Peyer's patch (tissue), 4 donors: Measurements from ENCODE around the gene NMT1. TPM values are rescaled to one million over a fixed set of nuclear protein-coding genes. Genes with fewer than 3 reads are reported as not detected.

ENCODE experiments used
- DNase-seq, 3 donors: peaks; one replicate each; pipeline ENCODE4 v3.0.0-alpha.2; 2017 to 2019
- H3K27ac ChIP-seq, 4 donors: fragments of 200-600 bp; sonication (generic); one replicate each; pipeline ENCODE4 v1.5.1; 2016 to 2019
- H3K27me3 ChIP-seq, 2 donors: fragments of 200-600 bp; sonication (generic); one replicate each; pipeline ENCODE4 v1.5.1; 2019
- H3K36me3 ChIP-seq, 3 donors: fragments of 200-600 bp; sonication (generic); one replicate each; pipeline ENCODE4 v1.5.1; 2016 to 2019
- H3K4me1 ChIP-seq, 4 donors: fragments of 200-600 bp; sonication (generic); one replicate each; pipeline ENCODE4 v1.5.1; 2016 to 2019
- H3K4me3 ChIP-seq, 4 donors: fragments of 200-600 bp; sonication (generic); 1 replicate in 3 of 4; 2 replicates in 1 of 4; pipeline ENCODE4 v1.5.1; 2016 to 2019; ENCODE audit warnings: mild to moderate bottlenecking in 1 of 4
- H3K9me3 ChIP-seq, 4 donors: fragments of 200-600 bp; sonication (generic); one replicate each; pipeline ENCODE4 v1.5.1; 2016 to 2019; ENCODE audit warnings: mild to moderate bottlenecking in 1 of 4
- CTCF ChIP-seq, 6 experiments: fragments of 450-650 bp in 4 of 6; fragments of 200-600 bp in 2 of 6; sonication (generic) in 1 of 6; IDR thresholded peaks; one replicate each; pipeline ENCODE4 v1.5.1; 2017 to 2019; ENCODE audit warnings: antibody characterized with exemption in 6 of 6, mild to moderate bottlenecking in 3 of 6, moderate library complexity in 1 of 6
- POLR2A ChIP-seq, 2 donors: fragments of 450-650 bp; IDR thresholded peaks; one replicate each; pipeline ENCODE4 v1.5.1; 2017; ENCODE audit warnings: antibody characterized with exemption in 2 of 2, mild to moderate bottlenecking in 2 of 2, moderate library complexity in 2 of 2
- total RNA-seq, 4 donors: library from RNA; depleted of rRNA; stranded (reverse); fragments of >200 nt; gene quantifications; one replicate each; pipeline ENCODE4 v1.1.0, GENCODE V29; 2016

Gene NMT1
- total RNA-seq, 4 donors from 2014 or later: 60.9 to 111 (median 77.1) TPM

GRCh38 chr17:45132572-45133463, 71.7 kb downstream of the NMT1 start:
- Histone ChIP-seq H3K27me3 (no peaks in the 10 kb centered on the region), H3K27ac (peak overlapping the region; percentile 93 to 98 (median 96)), H3K36me3 (no peaks in the 10 kb centered on the region), H3K4me1 (peaks cover 7 to 58% (median 12%) of the 10 kb centered on the region in 4 donors), H3K4me3 (peak overlapping the region; percentile 59 to 91 (median 76)), H3K9me3 (no peaks in the 10 kb centered on the region)
- peak; percentile 81 to 92 (median 91) for DNase-seq
- TF ChIP-seq POLR2A (IDR thresholded peaks at IDR 0.05): peak; percentile 10 to 37
- TF ChIP-seq CTCF (IDR thresholded peaks at IDR 0.05): peak; percentile 67 to 95 (median 84)

GRCh38 chr17:45135192-45135977, 74.3 kb downstream of the NMT1 start, which contains the start of gene ACBD4:
Gene ACBD4, plus strand, starts transcription at chr17:45135687. Its CDS starts 458 bp downstream, at chr17:45136145.
- H3K36me3 ChIP-seq: peaks cover 0 to 4% (median 0%) of the 10 kb centered on the region in 3 donors
- peak; percentile 93 to 98 (median 97) for DNase-seq
- H3K27ac ChIP-seq: peak within 1 kb of the TSS; percentile 80 to 95 (median 88)
- no peaks in the 10 kb centered on the region for H3K27me3 ChIP-seq
- no peaks in the 10 kb centered on the region for H3K9me3 ChIP-seq
- peak; percentile 90 to 96 for TF ChIP-seq POLR2A (IDR thresholded peaks at IDR 0.05)
- peak; percentile 100 for TF ChIP-seq CTCF (IDR thresholded peaks at IDR 0.05)
- H3K4me3 ChIP-seq: peak within 1 kb of the TSS; percentile 63 to 82 (median 72)
- H3K4me1 ChIP-seq: peaks cover 0 to 35% (median 12%) of the 10 kb centered on the region in 4 donors

DNA sequence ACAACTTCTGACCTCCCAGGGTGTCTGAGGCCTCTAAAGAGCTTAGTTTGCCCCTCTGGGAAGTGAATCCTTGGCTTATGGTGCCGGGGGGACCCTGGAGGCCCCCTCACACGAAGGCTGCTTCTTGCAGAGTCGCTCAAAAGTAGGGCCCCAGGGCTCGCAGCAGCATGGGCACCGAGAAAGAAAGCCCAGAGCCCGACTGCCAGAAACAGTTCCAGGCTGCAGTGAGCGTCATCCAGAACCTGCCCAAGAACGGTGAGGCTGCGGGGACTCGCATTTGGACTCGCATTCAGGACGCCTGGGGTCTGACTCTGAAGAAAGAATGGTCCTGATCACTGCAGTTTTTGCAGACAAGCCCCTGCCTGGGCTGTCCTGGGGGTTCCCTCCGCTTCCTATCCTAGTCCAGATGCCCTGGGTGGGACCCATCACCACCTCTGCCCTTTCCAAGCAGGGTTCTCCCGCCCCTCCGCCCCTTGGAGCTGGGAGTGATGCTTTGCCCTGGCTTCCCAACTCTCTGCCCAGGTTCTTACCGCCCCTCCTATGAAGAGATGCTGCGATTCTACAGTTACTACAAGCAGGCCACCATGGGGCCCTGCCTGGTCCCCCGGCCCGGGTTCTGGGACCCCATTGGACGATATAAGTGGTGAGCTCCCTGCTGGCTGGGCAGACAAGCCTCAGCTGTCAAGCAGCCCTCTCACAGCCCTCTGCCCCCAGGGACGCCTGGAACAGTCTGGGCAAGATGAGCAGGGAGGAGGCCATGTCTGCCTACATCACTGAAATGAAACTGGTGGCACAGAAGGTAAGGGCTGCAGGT, 75.1 kb downstream of the NMT1 start:
- peak in 1 of 3 donors; percentile 48 for DNase-seq
- H3K4me3 ChIP-seq: peak overlapping the region; percentile 63 to 82 (median 72)
- no peaks in the 10 kb centered on the region for H3K9me3 ChIP-seq
- no peaks in the 10 kb centered on the region for H3K27me3 ChIP-seq
- peak overlapping the region; percentile 80 to 95 (median 88) for H3K27ac ChIP-seq
- peaks cover 0 to 4% (median 0%) of the 10 kb centered on the region in 3 donors for H3K36me3 ChIP-seq
- H3K4me1 ChIP-seq: peaks cover 0 to 27% (median 12%) of the 10 kb centered on the region in 4 donors
- TF ChIP-seq CTCF (IDR thresholded peaks at IDR 0.05) (no peak), POLR2A (IDR thresholded peaks at IDR 0.05) (no peak)

- Histone ChIP-seq H3K36me3 (peaks cover 0 to 4% (median 0%) of the 10 kb centered on the region in 3 donors), H3K9me3 (no peaks in the 10 kb centered on the region), H3K4me3 (peak overlapping the region in 2 of 4 donors; percentile 63 to 82), H3K27me3 (no peaks in the 10 kb centered on the region), H3K4me1 (peaks cover 0 to 21% (median 7%) of the 10 kb centered on the region in 4 donors), H3K27ac (peak overlapping the region in 3 of 4 donors; percentile 81 to 95 (median 85))
- peak in 1 of 3 donors; percentile 46 for DNase-seq
- TF ChIP-seq POLR2A (IDR thresholded peaks at IDR 0.05) (no peak), CTCF (IDR thresholded peaks at IDR 0.05) (no peak)
Measured at GRCh38 chr17:45136846-45137560, 75.9 kb downstream of the NMT1 start.
